ENCODE results near the gene CEP104.

CEP104 gene

DNA sequence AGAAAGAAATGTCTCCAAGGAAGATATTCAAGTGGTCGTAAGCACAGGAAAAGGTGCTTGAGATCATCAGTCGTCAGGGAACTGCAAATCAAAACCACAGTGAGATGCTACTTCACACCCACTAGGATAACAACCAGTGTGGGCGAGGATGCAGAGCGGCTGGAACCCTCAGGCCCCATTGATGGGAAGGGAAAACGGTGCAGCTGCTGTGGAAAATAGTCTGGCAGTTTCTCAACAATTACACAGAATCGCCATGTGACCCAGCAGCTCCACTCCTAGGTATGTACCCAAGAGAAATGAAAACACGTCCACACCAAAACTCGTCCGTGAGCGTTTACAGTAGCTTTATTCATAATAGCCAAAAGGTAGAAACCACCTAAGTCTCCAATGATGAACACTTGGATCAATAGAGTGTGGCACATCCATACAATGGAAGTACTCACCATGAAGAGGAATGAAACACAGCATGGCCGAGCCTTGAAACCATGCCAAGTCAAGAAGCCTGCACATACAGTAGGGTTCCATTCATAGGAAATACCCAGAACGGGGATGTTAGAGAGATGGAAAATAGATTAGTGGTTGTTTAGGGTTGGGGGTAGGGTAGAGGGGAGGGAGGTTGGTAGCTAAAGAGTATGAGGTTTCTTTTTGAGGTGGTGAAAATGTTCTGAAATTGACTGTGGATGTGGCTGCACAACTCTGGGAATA, 6.4 kb upstream of the CEP104 start:
- no peak for TF ChIP-seq CTCF (IDR thresholded peaks at IDR 0.05)

GRCh38 chr1:3858231-3858981, 1.4 kb upstream of the CEP104 start:
- no peak for TF ChIP-seq CTCF (IDR thresholded peaks at IDR 0.05)

- no peak for TF ChIP-seq CTCF (IDR thresholded peaks at IDR 0.05)
These were observed 749 bp upstream of the CEP104 start for GRCh38 chr1:3857791-3858129.

DNA sequence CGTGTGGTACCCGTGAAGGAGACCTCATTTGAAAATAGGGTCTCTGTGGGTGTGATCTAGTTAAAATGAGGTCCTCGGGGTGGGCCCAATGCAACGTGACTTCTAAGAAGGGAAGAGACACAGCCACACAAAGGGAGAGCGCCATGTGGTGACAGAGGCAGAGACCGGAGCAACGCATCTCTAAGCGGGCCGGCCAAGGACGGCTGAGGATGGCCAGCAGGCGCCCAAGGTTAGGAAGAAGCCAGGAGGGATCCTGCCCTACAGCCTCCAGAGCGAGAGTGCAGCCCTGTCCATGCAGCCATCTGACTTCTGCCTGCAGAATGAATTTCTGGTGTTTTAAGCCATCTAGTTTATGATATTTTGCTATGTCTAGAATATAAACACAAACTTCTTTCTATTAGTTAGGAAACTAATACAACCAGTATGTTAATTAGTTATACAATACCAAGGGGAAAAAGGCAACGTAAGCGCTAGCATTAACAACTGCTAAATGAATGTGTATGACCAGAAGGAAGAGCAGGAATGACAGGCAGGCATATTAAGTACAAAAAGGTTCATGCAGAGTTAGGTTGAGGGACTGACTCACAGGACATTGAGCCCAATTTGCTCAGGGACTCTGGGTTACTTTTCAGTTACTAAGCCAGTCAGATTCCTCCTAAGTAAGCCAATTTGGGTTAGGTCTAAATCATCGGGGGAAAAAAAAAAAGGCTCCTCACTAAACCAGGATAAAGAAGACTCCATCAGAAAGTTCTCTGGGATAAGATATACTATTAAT, 4.1 kb downstream of the CEP104 start:
- no peak for TF ChIP-seq CTCF (IDR thresholded peaks at IDR 0.05)

- TF ChIP-seq CTCF (IDR thresholded peaks at IDR 0.05): no peak
These were observed 4.9 kb downstream of the CEP104 start for GRCh38 chr1:3852091-3852490.

DNA sequence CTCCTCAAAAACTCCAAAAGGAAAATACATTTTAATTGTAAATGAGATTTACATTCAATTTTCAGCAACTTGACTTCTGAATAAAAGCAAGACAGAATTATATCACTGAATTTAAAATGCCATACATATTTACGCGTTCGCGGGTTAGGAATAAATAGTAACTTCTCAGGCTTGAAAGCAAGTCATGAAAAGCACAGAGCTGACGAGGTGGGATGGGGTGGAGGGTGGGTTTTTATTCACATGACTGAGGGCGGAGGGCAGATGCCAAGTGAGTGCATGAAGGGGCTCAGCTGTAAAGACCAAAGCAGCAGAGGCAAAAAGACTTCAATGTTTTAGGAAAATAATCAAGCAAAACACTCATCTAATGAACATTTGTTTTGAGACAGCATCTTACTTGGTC, 5.7 kb downstream of the CEP104 start:
- no peak for TF ChIP-seq CTCF (IDR thresholded peaks at IDR 0.05)

GRCh38 chr1:3850857-3851256, 6.2 kb downstream of the CEP104 start:
- TF ChIP-seq CTCF (IDR thresholded peaks at IDR 0.05): no peak

Data from LNCAP (cell line).